Right atrium auricular region (tissue), 2 donors: ENCODE data around the gene APC2. TPM values are rescaled to one million over a fixed set of nuclear protein-coding genes. Genes with fewer than 3 reads are reported as not detected.

Experiments
- DNase-seq: peaks from one replicate; pipeline ENCODE4 v3.0.0-alpha.2; 2019; ENCODE audit warnings: low spot score
- H3K27ac ChIP-seq, 2 donors: fragments of 200-600 bp; sonication (generic); 1 replicate in 1 of 2; 2 replicates in 1 of 2; pipeline ENCODE4 v1.5.1; 2016 to 2019
- H3K27me3 ChIP-seq, 2 donors: fragments of 200-600 bp; sonication (generic); one replicate each; pipeline versions ENCODE4 v1.5.1 to v1.6.0; 2017 to 2019
- H3K36me3 ChIP-seq: fragments of 200-600 bp; sonication (generic); one replicate; pipeline ENCODE4 v1.5.1; 2016
- H3K4me1 ChIP-seq, 2 donors: fragments of 200-600 bp; sonication (generic); one replicate each; pipeline versions ENCODE4 v1.5.1 to v1.6.0; 2017 to 2019
- H3K4me3 ChIP-seq, 2 donors: fragments of 200-600 bp; sonication (generic); 1 replicate in 1 of 2; 2 replicates in 1 of 2; pipeline ENCODE4 v1.5.1; 2017 to 2019; ENCODE audit warnings: mild to moderate bottlenecking in 1 of 2, moderate library complexity in 1 of 2
- H3K9me3 ChIP-seq, 2 donors: fragments of 200-600 bp; sonication (generic); one replicate each; pipeline ENCODE4 v1.5.1; 2019
- total RNA-seq, 2 donors: library from RNA; depleted of rRNA; stranded (reverse); fragments of >200 nt; gene quantifications; one replicate each; pipeline ENCODE4 v1.1.0, GENCODE V29; 2016
- TF ChIP-seq, protein P1 (sequence below), 2 donors: fragments of 200-600 bp; sonication (generic); IDR thresholded peaks; one replicate each; pipeline ENCODE4 v1.5.1; 2019; ENCODE audit warnings: antibody characterized with exemption in 2 of 2

The APC2 gene
- total RNA-seq, 2 donors from 2014 or later, result 0.04 to 0.35 TPM

DNA sequence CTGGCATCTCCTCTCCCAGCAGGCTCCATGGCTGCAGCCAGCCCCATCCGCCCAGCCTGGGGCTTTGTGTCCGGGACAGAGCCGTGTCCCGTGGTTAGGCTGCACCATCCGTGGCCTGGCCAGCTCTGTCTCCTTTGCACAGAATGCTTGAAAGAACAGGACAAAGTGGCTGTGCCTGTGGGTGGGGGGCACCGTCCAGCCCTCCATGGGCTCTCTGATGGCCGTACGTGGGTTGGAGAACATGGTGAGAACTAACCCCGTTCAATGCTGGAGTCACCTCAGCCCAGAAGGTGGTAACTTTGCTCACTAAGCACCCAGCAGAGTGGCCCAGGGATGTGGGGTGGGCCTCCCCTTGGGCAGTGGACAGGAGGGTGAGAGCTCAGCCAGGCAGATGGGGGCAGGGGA is 8.9 kb upstream of the APC2 start:
- Histone ChIP-seq H3K27me3 (peaks cover 0 to 6% of the 10 kb centered on the region in 2 donors), H3K4me1 (peaks cover 0 to 38% of the 10 kb centered on the region in 2 donors), H3K4me3 (no peak overlapping the region), H3K9me3 (no peaks in the 10 kb centered on the region), H3K27ac (no peak overlapping the region), H3K36me3 (peaks cover 35% of the 10 kb centered on the region)
- DNase-seq, result no peak
- TF ChIP-seq, protein P1, sequence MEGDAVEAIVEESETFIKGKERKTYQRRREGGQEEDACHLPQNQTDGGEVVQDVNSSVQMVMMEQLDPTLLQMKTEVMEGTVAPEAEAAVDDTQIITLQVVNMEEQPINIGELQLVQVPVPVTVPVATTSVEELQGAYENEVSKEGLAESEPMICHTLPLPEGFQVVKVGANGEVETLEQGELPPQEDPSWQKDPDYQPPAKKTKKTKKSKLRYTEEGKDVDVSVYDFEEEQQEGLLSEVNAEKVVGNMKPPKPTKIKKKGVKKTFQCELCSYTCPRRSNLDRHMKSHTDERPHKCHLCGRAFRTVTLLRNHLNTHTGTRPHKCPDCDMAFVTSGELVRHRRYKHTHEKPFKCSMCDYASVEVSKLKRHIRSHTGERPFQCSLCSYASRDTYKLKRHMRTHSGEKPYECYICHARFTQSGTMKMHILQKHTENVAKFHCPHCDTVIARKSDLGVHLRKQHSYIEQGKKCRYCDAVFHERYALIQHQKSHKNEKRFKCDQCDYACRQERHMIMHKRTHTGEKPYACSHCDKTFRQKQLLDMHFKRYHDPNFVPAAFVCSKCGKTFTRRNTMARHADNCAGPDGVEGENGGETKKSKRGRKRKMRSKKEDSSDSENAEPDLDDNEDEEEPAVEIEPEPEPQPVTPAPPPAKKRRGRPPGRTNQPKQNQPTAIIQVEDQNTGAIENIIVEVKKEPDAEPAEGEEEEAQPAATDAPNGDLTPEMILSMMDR (IDR thresholded peaks at IDR 0.05), result no peak

DNA sequence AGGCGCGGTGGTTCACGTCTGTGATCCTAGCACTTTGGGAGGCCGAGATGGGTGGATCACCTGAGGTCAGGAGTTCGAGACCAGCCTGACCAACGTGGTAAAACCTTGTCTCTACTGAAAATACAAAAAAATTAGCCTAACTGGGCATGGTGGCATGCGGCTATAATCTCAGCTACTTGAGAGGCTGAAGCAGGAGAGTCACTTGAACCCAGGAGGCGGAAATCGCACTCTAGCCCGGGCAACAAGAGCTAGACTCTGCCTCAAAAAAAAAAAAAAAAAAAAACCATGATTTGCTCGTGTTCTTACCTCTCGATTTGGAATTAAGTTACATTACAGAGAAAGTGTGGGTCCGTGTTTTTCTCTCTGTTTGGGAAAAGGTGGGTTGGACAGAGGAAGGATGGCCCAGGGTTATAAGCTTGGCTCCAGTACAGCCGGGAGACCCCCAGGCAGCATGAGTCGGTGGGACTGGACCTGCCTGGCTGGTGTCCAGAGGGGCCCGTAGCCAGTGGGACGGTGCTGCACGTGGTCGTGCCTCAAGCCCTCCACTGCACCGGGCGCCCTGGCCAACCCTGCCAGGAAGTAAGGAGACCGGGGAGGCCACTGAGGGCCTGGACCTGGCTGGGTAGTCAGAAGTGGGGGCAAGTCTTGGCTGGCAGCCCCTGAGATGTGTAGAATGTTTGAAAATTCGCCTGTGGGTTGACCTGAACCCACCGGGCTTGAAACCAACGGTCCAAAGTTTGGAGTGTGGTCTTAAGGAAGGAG is 8.1 kb upstream of the APC2 start:
- DNase-seq, result no peak
- Histone ChIP-seq H3K27me3 (peaks cover 8 to 10% of the 10 kb centered on the region in 2 donors), H3K27ac (no peak overlapping the region), H3K9me3 (no peaks in the 10 kb centered on the region), H3K4me1 (peaks cover 0 to 46% of the 10 kb centered on the region in 2 donors), H3K4me3 (no peak overlapping the region), H3K36me3 (peaks cover 35% of the 10 kb centered on the region)
- TF ChIP-seq, protein P1 (IDR thresholded peaks at IDR 0.05), result no peak

DNA sequence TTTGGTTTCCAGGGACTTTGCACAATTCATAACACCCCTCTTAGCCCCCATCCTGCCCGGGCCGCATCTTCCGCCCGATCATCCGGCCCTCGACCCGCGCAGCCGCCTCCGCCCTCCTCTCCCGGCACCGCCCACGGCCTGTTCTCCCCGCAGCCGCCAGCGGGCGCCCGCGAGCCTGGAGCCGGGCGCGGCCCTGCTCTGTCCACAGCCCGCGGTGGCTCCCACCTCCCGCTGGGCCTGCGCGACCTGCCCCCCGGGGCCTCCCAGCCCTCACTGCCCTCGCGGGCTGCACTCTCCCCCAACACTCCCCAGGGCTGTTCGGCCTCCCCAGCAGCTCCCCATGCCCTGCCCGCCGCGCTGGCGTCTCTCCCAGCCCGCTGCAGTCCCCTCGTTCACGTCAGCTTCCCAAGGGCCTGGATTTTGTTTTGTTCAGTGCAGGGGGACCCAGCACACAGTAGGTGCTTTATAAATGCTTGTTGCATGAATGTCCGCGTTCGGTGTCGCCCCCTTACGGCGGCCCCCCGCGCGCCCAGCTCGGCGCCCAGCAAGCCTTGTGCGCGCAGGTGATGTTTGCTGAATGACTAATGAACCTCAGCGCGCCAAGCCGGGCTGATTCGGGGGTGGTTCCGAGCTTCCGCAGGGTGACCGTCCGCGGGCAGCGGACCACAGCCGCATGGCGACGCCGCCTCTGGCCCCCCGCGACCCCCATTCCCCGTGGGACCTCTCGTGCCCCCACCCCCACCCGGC is 4.6 kb upstream of the APC2 start:
- Histone ChIP-seq H3K27me3 (peaks cover 20 to 33% of the 10 kb centered on the region in 2 donors), H3K27ac (no peak overlapping the region), H3K4me3 (peak overlapping the region; percentile 19 to 44), H3K36me3 (peaks cover 23% of the 10 kb centered on the region), H3K4me1 (peaks cover 0 to 28% of the 10 kb centered on the region in 2 donors), H3K9me3 (no peaks in the 10 kb centered on the region)
- TF ChIP-seq, protein P1 (IDR thresholded peaks at IDR 0.05), result peak; percentile 90 to 99
- no peak for DNase-seq

DNA sequence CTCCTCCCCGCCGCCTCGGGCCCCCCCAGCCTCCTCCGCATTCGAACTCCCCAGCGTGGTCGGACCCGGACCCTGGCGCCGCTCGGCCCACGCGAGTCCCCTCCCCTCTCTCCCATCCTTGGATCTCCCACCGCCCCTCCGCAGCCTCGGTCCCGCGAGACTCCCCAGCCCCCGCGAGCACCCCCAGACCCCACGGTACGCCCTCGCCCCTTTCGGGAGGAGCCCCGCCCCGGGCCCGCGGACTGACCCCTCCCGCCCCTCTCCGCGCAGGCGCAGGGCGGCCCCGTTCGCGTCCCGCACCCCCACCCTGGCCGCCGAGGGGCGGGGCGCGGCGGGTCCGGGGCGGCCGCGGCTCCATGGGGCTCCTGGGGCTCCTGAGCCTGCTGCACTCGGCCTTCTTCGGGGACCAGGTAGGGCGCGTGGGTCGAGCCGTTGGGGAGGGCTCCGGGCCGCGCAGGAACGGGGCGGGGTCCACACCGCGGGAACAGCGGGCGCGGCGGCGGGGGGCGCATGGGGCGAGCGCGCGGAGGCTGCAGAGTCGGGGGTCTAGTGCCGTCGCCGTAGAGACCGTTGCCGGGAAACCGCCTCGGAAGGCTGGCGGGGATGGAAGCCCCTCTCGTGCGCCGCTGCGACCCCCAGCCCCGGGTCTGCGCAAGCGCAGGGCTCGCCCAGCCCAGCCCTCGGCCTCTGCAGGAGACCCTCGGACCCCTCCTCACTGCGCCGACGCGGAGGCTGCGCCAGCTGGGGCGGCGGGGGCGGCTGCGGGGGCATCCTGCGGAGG is 3.8 kb upstream of the APC2 start:
- no peak for DNase-seq
- TF ChIP-seq, protein P1 (IDR thresholded peaks at IDR 0.05), result no peak
- H3K27ac ChIP-seq, result no peak overlapping the region
- H3K4me1 ChIP-seq, result peaks cover 0 to 26% of the 10 kb centered on the region in 2 donors
- H3K36me3 ChIP-seq, result peaks cover 16% of the 10 kb centered on the region
- peaks cover 24 to 41% of the 10 kb centered on the region in 2 donors for H3K27me3 ChIP-seq
- H3K4me3 ChIP-seq, result peak overlapping the region; percentile 19 to 44
- no peaks in the 10 kb centered on the region for H3K9me3 ChIP-seq

DNA sequence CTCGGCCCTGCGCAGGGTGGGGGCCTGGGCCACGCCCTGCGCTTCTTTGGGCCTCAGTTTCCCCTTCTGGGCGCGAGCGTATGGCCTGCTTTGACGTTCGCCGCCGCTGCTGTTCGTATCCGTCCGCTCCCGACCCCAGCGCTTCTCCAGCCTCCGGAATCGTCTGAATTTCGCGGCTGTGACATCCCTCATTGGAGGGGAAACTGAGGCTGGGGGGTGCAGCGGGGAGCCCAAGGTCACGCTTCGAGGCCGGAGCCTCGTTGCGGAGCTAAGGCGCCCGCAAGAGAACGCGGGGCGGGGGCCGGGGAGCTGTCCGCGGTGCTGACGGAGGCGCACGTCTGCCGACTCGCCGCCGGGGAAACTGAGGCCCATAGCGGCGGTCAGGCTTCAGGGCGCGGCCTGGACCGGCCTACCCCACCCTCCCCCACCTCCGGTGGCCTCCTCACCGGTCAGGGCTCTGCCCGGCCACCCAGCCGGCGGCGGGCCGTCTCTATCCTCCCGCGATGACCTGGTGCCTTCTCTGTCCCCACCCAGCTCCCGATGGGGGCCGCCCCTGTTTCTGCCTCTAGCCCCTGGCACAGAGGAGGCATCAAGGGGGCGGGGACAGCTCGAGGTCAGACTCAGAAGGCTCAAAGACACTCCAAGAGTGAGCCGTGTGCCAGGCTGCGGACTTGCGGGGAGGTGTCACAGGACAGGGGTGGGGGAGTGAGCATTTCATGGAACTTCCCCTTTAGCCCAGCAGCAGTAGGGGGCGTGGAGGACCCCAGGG is 3.0 kb upstream of the APC2 start:
- Histone ChIP-seq H3K36me3 (peaks cover 8% of the 10 kb centered on the region), H3K27ac (no peak overlapping the region), H3K9me3 (no peaks in the 10 kb centered on the region), H3K27me3 (peaks cover 24 to 45% of the 10 kb centered on the region in 2 donors), H3K4me3 (peak overlapping the region in 1 of 2 donors; percentile 44), H3K4me1 (peaks cover 0 to 26% of the 10 kb centered on the region in 2 donors)
- no peak for DNase-seq
- TF ChIP-seq, protein P1 (IDR thresholded peaks at IDR 0.05), result no peak
